ENCODE results near the gene ADAMTS7. TPM values are rescaled to one million over a fixed set of nuclear protein-coding genes. Genes with fewer than 3 reads are reported as not detected.
A peak's percentile ranks its signal among the peaks of the same experiment; 100 is the strongest.

The ADAMTS7 gene
- polyA plus RNA-seq, 1 donor = 19.9 TPM

- DNase-seq = no peak
Observed at GRCh38 chr15:78717956-78718656, 93.2 kb downstream of the ADAMTS7 start.

- no peak for DNase-seq
Observed at GRCh38 chr15:78716651-78717050, 94.6 kb downstream of the ADAMTS7 start.

GRCh38 chr15:78715930-78716329, 95.3 kb downstream of the ADAMTS7 start:
- DNase-seq = no peak

GRCh38 chr15:78715434-78715833, 95.8 kb downstream of the ADAMTS7 start:
- DNase-seq = no peak

GRCh38 chr15:78714890-78715289, 96.4 kb downstream of the ADAMTS7 start:
- no peak for DNase-seq

GRCh38 chr15:78712797-78713515, 98.3 kb downstream of the ADAMTS7 start:
- DNase-seq = no peak

- DNase-seq = no peak
Observed at GRCh38 chr15:78711638-78712037, 99.6 kb downstream of the ADAMTS7 start.

- DNase-seq = peak; percentile 50
Observed at GRCh38 chr15:78709263-78709882, 101.9 kb downstream of the ADAMTS7 start.

Other genes with a start within 250 kb of the ADAMTS7 start
- 1.3 TPM for gene CHRNA5, start 245.9 kb downstream of the ADAMTS7 start, polyA plus RNA-seq (ENCODE audit: insufficient read length)
- gene CHRNA3, start 190.5 kb downstream of the ADAMTS7 start, polyA plus RNA-seq (ENCODE audit: insufficient read length) = 0.14 TPM
- 0.30 TPM for gene CHRNB4, start 170.3 kb downstream of the ADAMTS7 start, polyA plus RNA-seq (ENCODE audit: insufficient read length)
- gene MORF4L1, start 61.4 kb upstream of the ADAMTS7 start, polyA plus RNA-seq (ENCODE audit: insufficient read length) = 485 TPM
- gene CTSH, start 133.6 kb upstream of the ADAMTS7 start, polyA plus RNA-seq (ENCODE audit: insufficient read length) = 38.3 TPM